GM19043 (cell line): ENCODE results near the gene PGF.

Experiments
- ATAC-seq: cut with Tn5 transposase; IDR thresholded peaks from one replicate; pipeline ENCODE4 v1.9.1; 2021; ENCODE audit warnings: low read depth; ENCODE audit not compliant: unreplicated experiment

The PGF gene

DNA sequence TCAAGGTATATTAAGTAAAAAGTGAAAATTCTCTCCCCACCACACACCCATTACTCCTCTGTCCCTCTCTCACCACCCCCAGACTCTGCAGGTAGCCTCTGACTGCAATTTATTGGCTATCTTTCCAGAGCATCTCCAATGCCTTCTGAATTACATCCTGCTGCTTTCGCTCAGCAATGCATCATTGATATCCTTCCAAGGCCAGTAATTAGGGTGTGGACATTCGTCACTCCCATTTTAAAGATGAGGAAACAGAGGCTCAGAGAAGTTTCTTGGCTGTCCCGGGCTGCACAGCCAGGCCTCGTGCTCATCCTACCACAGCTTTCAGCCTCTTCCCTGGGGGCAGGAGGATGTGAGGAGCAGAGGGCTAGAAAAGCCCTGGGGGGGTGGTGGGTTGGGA lies 23.6 kb upstream of the PGF start:
- ATAC-seq = no peak

- ATAC-seq = no peak
Measured at GRCh38 chr14:74978416-74978947, 23.1 kb upstream of the PGF start.

DNA sequence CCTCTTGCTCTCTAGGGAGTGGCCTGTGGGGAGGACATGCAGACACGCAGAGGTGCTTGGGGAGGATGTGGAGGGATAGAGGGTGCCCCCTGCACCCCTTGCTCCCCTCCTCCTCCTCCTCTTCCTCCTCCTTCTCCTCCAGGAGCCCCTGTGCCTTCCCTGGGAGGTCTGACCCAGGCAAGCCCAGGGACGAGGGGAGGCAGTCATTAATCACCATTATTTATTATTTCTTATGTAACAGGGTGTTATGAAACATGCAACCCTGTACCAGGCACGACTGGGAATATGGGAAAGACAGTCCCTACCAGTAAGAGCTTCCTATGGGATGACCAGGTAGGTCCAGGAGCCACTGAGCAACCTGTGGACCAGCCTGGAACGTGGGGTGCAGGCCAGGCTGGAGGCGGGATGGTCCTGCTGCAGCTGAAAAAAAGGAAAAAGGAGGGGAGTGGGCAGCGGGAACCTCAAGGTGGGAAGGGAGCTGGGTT lies 22.5 kb upstream of the PGF start:
- ATAC-seq = no peak

DNA sequence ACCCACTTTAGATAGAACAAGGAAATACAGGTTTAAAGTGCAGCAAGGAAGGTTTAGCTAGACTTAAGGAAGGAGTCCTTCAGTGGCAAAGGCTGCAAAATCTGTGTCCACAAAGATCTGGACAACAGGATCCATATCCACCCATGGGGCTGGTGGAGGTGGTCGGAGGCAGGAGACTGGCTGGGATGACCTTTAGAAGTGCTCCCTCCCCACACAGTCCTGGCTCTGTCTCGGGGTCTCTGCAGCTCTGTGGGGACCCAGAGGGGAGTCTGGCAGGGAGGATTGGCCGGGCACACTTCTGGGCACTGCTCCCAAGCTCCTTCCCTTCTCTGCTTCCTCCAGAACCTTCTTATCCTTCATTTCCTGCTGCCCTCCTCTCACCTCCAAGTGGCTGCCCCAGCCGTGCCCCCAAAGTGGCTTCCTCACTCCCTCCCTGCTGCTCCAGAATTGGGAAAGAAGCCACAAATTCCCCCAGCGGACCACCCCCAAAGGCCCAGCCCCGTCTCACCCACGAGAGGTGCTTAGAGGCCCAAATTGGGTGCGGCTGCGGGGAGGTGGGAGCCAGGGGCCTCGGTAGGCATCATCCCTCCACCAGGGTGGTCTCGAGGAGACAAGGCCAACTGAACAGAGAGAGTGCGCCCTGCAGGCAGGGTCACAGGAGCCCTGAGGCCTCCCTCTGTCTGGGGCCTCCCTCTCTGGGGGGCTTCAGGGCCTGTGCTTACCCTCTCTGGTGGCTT lies 21.9 kb upstream of the PGF start:
- ATAC-seq = no peak

- ATAC-seq = no peak
Measured at GRCh38 chr14:74976264-74977113, 21.1 kb upstream of the PGF start.

- ATAC-seq = no peak
Measured at GRCh38 chr14:74975059-74975810, 19.8 kb upstream of the PGF start.

DNA sequence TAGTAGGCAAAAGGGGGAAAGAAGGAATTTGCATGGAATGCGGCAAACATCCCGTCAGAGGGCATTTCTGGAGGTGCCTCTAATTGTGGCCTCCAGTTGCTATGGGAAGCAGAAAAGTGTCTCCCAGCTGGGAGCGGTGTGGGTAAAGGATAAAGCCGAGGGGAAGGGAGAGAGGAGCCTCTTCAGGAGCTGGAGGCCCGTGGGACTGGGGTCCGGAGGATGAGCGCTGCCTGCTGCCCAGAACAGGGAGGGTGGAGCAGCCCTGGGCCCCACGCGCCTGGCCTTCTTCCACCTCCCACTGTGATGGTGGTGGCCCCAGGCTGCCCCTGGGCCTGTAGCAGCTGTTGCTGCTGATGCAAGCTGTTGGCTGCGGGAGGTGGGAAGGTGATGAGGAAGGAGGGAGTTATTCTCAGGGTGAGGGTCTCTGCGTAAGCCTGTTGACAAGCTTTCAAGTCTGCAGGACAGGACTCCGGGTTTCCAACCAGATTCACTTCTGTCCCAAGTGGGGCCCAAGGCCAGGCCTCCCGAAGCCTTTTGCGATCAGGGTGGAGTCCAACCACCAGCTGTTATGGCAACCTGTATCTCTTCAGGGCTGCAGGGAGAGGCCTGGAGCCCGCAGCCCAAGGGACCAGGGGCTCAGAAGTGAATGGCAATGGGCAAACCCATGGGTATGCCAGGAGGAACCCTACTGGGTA lies 19.1 kb upstream of the PGF start:
- no peak for ATAC-seq

DNA sequence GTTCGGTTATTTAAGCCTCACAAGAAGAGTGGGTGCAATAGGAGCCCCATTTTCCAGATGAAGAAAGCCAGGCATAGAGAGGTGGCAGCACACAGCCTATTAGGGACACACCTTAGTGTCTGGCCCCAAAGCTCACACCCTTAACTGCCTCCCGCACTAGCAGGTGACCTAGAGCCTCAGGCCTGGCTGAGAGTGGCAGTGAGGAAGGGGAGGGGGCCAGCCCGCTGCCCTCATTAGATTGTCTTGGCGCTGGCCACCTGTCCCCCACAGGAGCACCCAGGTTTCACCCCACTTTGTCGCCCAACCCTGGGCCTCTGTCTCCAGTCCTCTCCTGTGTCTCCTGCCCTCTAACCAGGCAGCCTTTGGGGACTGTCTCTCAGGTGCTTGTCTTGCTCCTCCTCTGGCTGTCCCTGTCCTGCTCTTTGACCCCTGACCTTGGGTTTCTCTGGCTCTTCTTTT lies 18.5 kb upstream of the PGF start:
- ATAC-seq = no peak

DNA sequence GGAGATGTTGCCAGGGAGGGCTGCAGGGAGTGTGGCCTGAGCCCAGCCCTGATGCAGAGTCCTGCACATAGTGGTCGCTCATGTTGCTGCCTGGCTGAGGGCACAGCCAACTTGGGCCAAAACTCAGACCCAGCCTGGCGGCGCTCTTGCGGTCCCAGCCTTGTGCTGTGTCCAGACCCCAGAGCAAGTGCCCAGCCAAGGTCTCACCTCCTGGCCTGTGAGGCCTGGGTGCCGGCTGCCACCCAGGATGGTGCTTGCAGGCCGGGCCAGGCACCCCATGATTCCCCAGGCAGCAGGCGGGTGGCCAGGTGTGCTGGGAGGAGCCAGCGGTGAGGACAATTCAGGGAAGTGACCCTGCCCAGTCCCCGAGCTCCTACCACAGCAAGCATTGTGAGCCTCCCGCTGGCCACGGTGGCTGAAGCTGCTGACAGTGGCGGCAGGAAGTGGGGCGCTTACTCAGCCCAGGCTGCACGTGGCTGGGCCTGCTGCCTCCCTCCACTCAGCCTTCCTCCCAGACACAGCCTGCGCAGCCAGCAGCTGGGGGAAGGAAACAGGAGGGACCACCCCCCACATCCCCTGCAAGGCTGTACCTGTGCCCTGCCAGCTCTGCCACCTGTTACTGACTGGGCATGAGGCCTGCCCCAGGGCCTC lies 17.7 kb upstream of the PGF start:
- no peak for ATAC-seq

DNA sequence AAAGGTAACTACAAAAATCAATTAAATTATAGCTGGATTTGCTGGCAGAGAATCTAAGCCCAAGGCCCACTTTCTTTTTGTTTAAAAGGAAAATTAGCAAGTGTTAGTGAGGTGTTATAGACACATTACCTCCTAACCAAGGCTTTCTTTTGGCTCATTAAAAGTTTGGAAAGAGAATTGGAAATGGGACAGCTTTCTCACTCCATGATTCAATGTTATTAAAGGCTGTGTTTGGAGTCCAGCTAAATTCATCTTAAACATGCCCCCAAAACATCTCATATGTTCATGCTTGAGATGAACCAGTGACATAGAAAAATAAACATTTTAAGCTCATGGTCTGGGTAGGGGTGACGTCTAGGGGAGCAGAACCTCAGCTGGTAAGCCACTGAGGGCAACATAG lies 13.4 kb upstream of the PGF start:
- ATAC-seq = no peak

DNA sequence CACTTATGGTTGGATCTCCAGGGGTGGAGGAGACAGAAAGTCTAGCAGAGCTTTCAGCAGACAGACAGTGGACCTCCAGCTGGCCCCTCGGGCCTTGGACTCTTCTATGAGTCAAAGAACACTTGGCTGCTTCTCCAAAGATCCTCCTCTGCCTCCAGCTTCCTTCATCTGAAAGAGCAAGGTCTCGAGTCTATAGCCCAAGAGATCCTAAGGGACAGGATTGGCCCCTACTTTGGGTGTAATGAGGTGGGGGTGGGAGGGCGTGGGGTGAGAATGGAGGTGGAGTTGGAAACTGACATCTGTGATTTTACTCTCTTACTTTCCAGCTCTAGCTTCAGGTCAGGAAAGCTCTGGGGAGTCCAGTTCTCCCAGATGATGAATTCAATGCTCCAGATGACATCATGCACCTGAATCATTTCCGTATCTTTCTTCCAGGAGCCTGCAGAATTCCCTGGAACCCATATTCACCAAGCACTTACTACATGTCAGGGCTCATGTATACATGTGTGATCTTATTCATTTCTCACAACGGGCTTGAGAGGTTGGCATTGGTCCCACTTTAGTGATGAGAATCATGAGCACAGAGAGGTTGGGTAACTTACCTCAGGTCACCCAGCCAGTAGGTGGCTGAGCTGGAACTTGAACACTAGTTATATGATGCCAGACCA lies 10.2 kb upstream of the PGF start:
- no peak for ATAC-seq

GRCh38 chr14:74964787-74965485 lies 9.5 kb upstream of the PGF start:
- no peak for ATAC-seq

DNA sequence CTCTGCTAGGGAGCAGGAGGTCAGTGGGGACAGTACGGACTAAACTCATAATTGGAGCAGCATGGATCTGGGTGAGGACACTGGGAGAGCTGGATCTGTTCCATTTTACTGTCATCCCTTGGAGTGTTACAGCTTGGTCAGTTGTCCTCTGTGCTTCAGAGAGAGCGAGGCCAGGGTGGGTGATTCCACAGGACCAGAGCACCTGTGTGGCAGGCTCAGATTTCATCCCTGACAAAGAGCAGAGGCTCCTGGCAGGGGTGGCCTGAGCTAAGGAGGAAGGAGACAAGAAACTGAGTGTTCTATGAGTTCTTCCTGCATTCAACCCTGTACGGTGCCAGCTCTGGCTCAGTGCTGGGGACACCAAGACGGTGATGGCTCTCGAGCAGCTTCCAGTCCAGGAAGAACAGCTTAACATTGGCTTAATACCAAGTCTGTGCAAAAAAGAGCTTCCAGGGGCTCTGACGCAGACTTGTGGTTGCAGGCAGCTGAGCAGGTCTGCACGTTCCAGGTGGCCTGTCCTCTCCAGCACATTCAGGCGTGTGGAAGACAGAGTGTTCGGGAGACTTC lies 8.4 kb upstream of the PGF start:
- ATAC-seq = no peak

GRCh38 chr14:74963178-74963704 lies 7.8 kb upstream of the PGF start:
- no peak for ATAC-seq

GRCh38 chr14:74962493-74962892 lies 7.1 kb upstream of the PGF start:
- no peak for ATAC-seq

DNA sequence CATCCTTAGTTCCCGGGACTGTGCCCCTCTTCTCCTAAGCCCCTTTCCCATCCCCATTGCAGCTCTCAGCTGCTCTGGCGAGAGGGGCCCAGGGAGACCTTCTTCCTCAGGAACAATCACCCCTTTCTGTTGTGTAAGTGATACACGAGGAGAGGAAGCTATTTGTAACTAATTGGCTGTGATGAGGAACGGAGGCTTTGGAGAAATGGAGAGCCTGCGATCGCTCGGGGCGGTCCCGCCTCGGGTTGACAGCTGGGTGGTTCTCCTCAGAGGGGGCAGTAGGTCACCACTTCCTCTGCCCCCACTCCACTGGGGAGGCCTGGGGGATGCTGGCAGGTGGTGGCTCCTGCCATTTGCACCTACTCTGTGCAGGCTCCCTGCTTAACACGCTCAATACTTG lies 6.6 kb upstream of the PGF start:
- no peak for ATAC-seq

DNA sequence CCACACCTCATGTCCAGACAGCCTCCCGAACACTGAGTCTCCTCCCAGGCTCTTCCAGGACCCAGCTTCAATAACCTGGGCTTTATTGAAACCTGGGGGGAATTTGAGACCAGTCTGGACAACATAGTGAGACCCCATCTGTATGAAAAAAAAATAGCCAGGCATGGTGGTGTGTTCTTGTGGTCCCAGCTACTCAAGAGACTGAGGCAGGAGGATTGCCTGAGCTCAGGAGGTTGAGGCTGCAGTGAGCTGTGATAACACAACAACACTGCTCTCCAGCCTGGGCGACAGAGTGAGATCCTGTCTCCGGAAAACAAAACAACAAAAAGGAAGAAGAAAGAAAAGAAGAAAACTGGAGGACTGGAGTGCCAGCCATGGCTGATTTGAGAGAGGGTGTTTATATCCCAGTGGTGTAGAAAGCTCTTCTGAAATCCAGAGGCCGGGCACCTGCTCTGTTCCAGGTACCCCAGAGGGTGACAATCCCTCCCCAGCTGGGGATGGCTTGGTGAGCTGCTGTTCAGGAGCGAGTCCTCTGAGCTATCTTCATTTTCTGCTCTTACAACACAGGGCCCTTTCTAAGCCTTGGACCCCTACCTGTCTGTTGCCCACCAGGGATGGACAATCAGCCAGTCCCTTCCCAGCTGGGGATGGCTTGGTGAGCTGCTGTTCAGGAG lies 6.0 kb upstream of the PGF start:
- ATAC-seq = no peak
